Measurements from ENCODE around the gene WBP1L.
"Not testable (repeated sequence)": the region's sequence is repeated elsewhere in the genome, so short reads cannot be mapped to it uniquely, and the experiment has no call there.

The WBP1L gene

DNA sequence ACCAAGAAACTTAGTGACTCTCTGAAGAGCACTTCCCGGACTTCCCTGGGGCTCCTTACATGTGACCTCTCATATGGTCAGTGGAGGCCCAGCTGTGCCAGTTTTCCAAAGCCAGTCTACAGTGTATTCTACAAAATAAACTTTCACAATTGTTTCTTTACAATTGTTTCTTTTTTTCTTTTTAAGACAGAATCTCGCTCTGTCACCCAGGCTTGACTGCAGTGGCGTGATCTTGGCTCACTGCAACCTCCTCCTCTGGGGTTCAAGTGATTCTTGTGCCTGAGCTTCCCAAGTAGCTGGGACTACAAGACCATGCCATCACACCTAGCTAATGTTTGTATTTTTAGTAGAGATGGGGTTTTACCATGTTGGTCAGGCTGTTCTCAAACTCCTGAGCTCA lies 67.6 kb downstream of the WBP1L start:
- DNase-seq (ENCODE audit: low read depth in 2 of 2), result no peak

DNA sequence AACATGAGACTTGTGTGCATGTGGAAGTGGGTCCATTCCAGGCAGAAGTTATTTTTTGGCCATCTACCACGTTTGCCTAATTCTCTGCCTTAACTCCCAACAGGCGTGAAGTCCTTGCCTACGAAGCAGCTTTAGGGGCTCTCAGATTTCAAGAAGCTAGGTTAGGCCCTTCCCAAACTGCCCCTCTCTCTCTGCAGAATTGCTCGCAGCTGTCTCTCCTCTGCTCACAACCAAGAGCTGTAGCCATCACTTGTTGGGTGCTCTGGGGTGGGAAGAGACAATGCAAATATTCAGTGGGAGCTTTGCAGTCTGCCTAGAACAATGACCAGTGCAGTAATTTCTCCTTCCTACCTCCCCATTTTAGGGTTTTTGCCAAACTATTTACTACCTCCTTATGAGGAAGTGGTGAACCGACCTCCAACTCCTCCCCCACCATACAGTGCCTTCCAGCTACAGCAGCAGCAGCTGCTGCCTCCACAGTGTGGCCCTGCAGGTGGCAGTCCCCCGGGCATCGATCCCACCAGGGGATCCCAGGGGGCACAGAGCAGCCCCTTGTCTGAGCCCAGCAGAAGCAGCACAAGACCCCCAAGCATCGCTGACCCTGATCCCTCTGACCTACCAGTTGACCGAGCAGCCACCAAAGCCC lies 68.6 kb downstream of the WBP1L start:
- no peak for DNase-seq (ENCODE audit: low read depth in 2 of 2)

DNA sequence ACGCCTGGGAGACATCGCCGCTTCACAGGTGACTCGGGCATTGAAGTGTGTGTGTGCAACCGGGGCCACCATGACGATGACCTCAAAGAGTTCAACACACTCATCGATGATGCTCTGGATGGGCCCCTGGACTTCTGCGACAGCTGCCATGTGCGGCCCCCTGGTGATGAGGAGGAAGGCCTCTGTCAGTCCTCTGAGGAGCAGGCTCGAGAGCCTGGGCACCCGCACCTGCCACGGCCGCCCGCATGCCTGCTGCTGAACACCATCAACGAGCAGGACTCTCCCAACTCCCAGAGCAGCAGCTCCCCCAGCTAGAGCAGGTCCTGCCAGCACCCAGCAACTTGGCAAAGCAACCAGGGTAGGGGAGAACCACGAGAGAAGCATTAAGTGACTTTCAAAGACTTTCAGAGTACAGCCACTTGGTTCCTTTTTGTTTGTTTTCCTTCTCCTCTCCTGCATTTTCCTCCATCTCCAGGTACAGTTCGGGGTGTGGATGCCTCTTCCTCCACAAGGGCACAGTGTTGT lies 69.3 kb downstream of the WBP1L start:
- DNase-seq (ENCODE audit: low read depth in 2 of 2), result no peak

DNA sequence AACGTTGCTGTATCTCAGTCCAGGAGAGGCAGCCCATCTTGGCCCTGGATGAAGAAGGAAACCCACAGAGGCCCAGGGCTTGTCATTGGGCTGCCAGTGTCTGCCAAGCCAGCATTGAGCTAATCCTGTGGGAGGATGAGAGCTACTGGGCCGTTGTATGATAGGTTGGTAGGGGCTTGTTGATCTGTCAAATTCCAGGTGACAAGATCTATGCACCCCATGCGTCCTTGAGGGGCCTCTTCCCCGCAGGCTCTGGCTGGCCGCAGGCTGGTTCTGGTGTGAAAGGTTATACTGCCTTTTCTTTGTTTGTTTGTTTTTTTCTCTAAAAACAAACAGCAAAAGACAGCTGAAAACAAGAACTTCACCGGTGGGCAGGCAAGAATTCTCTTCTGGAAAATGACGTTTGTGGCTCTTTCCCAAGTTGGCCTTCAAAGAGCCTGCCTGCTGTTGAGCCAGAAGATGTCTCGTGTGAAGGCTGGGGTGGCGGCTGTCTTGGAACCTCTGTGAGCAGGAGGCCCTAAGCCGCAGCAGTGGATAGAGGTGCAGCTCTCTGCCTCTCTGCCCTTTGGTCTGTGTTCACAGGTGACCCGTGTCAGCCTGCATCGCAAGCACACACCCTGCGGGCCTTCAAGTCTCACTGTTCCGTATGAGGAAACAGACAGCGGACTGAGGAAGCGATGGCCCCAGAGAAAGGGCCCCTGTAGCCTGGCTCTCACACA lies 70.1 kb downstream of the WBP1L start:
- no peak for DNase-seq (ENCODE audit: low read depth in 2 of 2)

DNA sequence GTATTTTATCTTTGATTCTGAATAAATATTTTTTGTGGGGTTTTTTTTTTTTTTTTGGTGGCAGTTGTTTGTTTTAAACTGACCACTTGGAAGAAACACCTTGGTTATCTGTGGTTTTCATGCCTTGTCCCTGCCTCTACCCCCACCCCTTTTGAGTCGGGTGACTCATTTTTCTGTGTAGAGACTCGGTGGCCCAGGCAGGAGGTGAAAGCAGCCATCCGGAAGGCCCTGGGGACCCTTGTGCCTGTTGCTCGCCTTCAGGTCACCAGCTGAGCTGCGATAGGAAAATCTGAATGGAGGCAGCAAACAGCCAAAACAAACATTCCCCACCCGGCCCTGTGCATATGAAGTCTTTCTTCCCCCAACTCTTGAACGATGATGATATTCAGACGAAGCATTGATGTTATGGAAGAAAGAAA lies 70.7 kb downstream of the WBP1L start:
- DNase-seq (ENCODE audit: low read depth in 2 of 2), result no peak

DNA sequence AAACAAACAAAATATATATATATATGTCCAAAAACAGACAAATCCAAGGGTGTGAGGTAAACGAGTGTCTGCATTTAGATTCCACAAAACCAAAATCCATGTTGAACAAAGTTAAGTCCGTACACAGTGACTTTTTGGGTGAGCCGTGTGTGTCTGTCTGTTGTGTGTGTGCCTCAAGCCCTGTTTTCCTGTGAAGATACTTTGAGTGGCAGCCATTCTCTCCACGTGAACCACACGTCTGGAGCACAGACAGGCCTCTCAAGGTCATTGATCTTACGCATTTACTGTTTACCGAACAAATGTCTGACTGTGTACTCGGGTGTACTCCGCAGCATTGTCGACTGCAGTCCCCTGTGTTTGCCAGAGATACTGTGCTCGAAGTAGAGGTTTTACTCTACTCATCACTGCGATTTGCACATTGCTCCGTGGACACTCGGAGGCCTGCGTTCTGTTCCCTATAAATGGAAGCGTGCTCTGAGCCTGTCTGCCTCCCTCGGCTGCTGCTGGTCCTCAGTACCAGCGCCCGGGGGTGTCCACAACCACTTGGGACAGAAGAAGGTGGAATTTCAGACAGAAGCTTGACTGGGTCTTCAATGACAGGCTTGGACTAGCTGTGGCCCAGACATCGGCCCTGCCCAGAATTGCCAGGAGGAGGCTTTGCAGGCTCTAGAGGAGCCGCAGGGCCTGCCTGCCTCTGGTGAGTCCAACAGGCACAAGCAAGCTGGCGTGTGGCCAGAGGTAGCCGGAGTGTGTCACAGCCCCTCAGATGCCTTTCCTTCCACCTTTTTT lies 71.3 kb downstream of the WBP1L start:
- no peak for DNase-seq (ENCODE audit: low read depth in 2 of 2)

DNA sequence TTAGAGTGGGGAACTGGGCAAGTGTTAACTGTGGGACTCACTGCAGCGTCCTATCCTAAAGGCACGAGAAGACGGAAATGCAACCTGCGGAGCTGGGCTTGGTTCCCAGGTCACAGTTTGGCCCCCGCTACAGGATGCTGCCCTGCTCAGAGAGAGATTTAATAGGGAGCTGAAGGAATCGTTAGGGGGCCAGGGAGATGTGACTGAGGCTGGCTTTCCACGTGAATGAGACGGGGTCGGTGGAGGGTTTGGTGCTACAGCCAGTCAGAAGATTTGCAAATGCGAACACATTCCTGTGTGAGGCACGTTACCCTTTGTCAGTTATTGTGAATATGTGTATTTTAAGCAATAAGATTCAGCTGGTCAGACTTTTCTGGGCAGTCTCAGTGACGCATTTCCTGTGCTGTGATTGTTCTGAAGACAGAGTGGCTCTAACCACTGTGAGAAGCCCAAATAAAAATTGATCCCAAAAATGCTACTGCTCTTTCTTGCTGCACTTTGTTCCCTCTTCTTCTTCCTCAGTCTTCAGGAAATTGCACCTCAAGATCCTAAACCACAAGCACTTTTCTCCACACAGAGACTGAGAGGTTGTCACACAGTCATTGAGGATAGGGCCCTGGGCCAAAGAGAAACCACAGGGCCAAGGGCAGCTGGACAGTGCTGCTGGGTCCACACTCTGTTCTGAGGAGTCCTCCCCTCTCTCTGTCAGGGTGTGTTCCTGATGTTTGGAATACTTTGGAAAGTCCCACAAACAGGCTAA lies 72.2 kb downstream of the WBP1L start:
- DNase-seq (ENCODE audit: low read depth in 2 of 2), result no peak

DNA sequence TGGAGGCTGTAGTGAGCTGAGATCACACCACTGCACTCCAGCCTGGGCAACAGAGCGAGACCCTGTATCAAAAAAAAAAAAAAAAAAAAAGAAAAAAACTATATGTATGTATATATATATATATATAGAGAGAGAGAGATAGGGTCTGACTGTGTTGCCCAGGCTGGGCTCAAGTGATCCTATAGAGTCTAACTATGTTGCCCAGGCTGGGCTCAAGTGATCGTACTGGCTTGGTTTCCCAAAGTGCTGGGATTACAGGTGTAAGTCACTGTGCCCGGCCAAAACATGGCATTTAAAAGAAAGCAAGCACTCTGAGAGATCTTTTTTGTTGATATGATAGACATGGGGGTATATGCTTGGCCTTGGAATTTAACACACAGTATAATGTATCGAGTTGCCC lies 73.4 kb downstream of the WBP1L start:
- DNase-seq (ENCODE audit: low read depth in 2 of 2), result no peak

DNA sequence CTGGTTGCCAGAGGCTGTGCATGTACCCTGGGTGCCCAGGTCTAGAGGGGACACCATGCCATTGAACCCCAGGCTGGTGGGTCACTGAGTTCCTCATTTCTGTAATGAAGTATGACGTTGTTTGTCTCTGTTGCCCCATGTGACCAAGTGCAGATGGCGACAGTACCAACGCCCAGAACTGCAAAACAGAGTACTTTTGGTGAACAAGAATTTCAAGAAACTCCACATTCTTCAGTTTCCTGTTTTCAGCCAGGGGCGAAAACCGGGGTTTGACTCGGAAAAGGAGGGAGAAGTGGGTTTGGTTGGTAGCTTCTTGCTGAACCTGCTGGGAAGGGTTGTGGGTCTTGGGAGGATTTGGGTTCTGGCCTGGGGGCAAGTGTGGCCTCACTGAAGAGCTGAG lies 75.3 kb downstream of the WBP1L start:
- DNase-seq (ENCODE audit: low read depth in 2 of 2), result no peak

DNA sequence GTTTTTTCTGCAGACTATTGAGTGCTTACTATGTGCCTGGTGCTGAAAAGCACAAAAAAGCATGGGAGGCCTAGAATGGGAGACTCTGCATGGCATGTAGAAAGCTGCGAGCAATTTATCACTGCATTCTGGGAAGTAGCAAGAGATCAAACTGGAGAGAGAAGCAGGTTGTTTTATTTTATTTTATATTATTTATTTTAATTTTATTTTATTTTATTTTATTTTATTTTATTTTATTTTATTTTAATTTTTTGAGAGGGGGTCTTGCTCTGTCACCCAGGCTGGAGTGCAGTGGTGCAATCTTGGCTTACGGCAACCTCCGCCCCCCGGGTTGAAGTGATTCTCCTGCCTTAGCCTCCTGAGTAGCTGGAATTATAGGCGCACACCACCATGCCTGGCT lies 76.3 kb downstream of the WBP1L start:
- DNase-seq (ENCODE audit: low read depth in 2 of 2), result not testable (repeated sequence)

DNA sequence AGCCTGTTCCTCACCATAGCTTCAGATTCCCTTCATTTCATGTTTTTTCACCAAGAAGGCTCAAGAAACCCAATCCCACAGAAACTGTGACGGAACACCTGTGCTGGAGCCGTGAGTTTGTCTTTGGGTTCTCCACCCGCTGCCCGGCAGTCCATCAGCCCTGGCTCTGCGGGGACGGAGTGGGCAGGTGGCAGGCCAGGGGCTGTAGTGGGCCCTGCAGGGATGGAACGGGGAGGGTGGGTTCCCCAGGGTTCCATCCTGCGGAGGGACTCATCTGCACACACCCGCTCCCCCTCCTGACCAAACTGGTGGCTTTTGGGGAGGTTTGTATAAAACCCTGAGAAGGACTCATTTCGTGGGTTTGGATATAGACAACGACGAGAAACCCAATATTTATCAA lies 78.5 kb downstream of the WBP1L start:
- no peak for DNase-seq (ENCODE audit: low read depth in 2 of 2)

DNA sequence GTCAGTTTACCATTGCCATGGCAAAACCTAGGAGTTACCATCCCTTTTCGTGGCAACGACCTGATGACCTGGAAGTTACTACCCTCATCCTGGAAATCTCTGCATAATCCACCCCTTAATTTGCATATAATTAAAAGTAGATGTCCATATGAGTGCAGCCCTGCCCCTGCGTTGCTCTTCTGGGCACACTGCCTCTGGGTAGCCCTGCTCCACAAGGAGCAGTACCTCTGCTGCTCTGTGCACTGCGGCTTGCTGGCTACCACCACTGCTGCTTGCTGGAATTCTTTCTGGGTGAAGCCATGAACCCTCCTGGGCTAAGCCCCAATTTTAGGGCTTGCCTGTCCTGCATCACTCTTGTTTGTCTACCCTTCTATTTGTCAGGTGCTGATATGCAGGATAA lies 80.9 kb downstream of the WBP1L start:
- no peak for DNase-seq (ENCODE audit: low read depth in 2 of 2)

DNA sequence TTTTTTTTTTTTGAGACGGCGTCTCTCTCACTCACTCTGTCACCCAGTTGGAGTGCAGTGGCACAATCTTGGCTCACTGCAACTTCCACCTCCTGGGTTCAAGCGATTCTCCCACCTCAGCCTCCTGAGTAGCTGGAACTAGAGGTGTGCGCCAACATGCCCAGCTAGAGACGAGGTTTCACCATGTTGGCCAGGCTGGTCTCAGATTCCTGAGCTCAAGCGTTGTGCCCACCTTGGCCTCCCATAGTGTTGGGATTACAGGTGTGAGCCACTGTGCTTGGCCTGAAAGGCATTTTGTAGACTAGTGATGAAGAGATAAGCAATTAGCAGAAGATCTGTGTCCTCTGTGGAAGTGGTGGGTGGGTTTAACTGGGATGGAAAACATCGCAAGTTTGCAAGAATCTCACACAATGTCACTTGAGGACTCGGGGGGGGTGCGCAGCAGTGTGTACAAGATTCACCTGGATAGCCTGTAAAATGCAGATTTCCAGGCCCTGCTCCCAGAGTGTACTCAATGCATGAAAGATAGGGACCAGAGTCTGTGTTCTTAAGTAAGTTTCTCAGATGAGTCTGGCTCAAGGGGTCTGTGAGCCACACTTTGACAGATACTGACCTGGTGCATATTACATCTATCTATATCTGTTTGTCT lies 82.5 kb downstream of the WBP1L start:
- no peak for DNase-seq (ENCODE audit: low read depth in 2 of 2)

DNA sequence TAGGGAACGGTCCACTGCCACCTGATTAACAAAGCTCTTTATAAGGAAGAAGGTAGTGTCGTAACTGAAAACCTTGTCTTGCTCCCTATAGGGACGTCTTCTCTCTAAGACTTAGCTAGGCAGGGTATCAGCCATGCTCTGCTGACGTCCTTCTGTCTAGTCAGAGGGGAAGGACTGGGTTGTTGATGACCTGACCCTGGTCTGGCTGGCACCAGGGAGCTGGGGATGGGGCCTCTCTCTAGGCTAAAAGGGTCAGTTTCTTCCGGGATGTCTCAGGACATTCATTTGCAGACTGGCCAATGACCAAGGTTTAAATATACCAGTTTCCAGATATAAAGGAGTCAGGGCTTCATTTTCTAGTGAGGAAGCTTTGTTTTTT lies 83.8 kb downstream of the WBP1L start:
- no peak for DNase-seq (ENCODE audit: low read depth in 2 of 2)

DNA sequence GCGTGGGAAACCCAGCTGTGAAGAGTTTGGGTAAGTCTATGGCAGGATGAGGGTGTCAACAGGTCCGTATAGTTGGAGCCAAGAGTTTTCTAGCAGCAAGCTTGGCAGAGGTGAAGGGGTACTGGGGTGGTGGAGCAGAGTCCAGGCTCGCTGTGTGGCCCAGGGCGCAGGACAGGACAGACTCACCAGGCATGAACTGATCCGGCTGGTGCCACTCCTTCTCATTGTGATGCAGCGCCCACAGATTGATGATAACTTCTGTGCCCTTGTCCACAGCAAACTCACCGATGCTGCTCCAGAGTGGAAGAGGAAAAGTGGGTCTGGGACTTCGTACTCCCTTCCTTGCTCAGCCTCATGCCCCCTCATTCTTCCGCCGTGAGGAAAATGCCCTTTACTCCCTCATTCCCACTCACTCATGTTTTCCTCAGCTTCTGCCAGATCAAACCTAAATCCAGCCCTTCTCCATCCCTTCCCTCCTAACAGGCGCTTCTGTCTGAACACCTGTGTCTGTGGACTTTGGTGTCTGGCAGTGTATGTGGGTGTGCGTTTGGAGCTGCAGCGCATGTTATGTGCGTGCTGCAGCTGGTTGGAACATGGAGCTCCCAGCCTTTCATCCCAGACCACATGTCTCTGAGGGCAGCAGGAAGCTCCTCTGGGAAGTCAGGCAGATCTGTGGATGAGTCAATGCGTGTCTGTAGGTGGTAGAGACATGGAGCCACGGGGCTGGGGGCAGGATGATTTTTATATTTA lies 87.7 kb downstream of the WBP1L start:
- DNase-seq (ENCODE audit: low read depth in 2 of 2), result no peak

DNA sequence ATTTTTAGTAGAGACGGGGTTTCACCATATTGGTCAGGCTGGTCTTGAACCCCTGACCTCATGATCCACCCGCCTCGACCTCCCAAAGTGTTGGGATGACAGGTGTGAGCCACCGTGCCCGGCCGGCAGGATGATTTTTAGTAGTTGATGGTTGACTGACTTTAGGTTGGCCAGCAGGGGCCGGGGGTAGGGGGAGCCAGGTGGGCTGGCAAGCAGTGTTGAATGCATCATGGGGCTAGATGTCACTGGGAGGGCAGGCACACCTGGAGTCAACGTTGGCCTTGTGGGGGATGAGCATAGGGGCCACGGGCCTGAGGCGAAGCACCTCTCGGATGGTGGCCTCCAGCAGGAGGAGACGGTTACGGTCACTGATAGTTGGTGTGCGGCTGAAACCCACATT lies 88.5 kb downstream of the WBP1L start:
- no peak for DNase-seq (ENCODE audit: low read depth in 2 of 2)

DNA sequence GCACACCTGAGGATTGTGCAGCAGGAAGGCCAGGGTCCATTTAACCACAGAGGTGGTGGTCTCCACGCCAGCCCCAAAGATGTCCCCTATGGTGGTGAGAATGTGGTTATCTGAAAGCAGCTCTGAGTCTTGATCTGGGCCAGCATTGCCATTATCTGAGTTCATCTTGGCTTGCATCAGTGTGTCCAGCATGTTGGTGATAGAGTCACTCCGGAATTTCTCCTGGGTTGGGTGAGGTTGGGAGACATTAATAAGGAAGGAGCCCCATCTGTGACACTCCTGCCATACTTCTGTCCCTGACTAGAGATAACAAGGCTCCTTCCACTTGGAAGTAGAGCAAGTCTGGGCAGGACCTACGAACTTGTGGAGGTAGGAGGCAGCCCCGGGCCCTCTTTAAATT lies 89.2 kb downstream of the WBP1L start:
- DNase-seq (ENCODE audit: low read depth in 2 of 2), result no peak

DNA sequence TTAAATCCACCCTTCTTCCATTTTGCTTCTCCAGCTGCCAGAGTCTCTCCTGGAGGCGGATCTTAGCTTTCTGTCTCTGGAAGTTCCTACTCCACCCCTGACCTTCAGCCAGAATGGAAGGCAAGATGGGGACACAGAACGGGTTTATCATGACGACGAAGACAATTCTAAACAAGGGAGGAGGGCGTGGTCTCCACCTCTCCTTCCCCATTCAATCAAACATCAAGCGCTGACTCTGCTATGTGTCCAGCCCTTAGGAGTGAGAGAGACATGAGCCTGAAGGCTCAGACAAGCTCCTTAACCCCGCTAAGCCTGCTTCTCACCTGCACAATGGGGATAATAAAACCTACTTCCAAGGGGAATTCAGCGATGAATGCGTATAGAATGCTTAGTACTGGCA lies 90.4 kb downstream of the WBP1L start:
- no peak for DNase-seq (ENCODE audit: low read depth in 2 of 2)

DNA sequence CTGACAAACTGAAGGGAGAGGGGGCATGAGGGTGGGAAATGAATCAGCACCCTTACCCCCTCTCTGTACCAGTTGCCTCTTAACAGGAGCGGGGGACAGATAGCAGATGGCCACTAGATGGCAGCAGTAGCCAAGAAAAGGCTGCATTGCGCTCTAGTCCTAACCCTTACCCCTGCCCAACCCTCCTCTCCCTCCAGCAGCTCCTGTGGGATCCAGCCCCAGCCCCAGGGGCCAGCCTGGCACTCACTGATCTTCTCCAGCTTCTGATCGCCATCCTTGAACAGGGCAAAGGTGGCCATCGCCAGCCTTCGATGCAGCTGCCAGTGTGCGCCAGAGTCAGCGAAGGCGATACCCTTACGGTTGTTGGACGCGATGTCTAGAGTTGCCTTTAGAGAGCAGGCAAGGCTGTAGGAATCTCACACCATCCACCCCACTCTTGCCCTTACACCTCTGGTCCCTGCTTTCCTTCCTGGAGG lies 91.3 kb downstream of the WBP1L start:
- DNase-seq (ENCODE audit: low read depth in 2 of 2), result peak; percentile 68 to 71

DNA sequence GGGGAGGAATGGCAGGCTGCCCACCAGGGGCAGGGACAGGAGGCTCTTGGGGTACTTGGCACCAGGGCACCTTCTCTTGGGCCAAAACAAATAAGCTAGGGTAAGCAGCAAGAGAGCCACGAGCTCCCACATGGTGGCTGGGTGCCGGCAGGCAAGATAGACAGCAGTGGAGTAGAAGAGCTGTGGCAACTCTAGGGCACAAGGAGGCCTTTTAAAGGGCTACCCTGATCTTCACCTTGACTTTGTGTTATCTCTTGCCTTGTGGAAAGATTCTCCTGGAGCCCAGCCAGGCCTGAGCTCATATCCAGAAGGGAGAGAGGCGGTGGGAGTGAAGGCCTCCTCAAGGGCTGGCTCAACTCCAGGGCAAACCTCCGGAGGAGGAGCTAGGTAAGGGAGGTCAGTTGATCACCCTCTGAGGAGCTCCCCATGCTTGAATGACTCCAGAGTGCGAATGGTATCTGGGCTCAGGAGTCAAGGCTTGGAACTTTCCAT lies 93.5 kb downstream of the WBP1L start, which contains the start of gene CYP17A1:
CYP17A1 (minus strand) TSS at position 184 of the 492 bp plus-strand sequence; CDS start at position 132, 52 bp downstream.
- no peak for DNase-seq (ENCODE audit: low read depth in 2 of 2)

All from stimulated activated CD4-positive, alpha-beta T cell treated with anti-CD3 and anti-CD28 coated beads, Interleukin-4, amount 100 ng/mL, for 48 hours (primary cell).